ENCODE results near the gene GSTA4. TPM values are rescaled to one million over a fixed set of nuclear protein-coding genes. Genes with fewer than 3 reads are reported as not detected.

Gene GSTA4
- total RNA-seq, 1 experiment from 2014 or later: 5.3 TPM

DNA sequence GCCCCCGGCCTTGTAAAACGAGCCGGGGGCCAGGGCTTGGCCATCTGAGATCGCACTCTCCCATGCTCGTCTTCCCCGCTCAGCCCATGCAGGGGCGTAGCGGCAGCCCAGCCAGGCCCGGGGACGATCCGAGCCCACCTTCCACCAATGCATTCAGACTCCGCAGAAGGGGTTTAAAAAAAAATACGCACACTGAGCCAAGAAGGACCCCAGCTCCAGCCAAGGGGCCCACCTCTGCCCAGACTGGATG lies 320 bp downstream of the GSTA4 start:
- ChIA-PET POLR2A (interaction anchor here (0.7 to 3.7 kb wide), 19 partner anchors 9 to 571 kb away, joined by 3 to 35 read pairs (median 8); partner anchors contain the start of genes FBXO9 and GSTA3), CTCF (interaction anchor here (0.5 to 5.0 kb wide), 27 partner anchors 8 to 1200 kb away, joined by 3 to 28 read pairs (median 4); no protein-coding TSS in a partner anchor)
- peaks cover 33% of the 10 kb centered on the region for H3K4me1 Mint-ChIP-seq (ENCODE audit: insufficient read depth, unreplicated experiment)
- H3K27ac Mint-ChIP-seq (ENCODE audit: low read depth, unreplicated experiment): peak overlapping the region; percentile 99
- peak overlapping the region; percentile 89 for H3K4me3 Mint-ChIP-seq (ENCODE audit: unreplicated experiment)
- no peaks in the 10 kb centered on the region for H3K27me3 Mint-ChIP-seq (ENCODE audit: insufficient read depth, unreplicated experiment)
- TF ChIP-seq, protein P1, sequence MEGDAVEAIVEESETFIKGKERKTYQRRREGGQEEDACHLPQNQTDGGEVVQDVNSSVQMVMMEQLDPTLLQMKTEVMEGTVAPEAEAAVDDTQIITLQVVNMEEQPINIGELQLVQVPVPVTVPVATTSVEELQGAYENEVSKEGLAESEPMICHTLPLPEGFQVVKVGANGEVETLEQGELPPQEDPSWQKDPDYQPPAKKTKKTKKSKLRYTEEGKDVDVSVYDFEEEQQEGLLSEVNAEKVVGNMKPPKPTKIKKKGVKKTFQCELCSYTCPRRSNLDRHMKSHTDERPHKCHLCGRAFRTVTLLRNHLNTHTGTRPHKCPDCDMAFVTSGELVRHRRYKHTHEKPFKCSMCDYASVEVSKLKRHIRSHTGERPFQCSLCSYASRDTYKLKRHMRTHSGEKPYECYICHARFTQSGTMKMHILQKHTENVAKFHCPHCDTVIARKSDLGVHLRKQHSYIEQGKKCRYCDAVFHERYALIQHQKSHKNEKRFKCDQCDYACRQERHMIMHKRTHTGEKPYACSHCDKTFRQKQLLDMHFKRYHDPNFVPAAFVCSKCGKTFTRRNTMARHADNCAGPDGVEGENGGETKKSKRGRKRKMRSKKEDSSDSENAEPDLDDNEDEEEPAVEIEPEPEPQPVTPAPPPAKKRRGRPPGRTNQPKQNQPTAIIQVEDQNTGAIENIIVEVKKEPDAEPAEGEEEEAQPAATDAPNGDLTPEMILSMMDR (IDR thresholded peaks at IDR 0.05; ENCODE audit: unreplicated experiment): no peak
- DNase-seq (ENCODE audit: unreplicated experiment): no peak
- BruUV-seq (replicated peaks): no TSS peak
- no peaks in the 10 kb centered on the region for H3K9me3 Mint-ChIP-seq (ENCODE audit: unreplicated experiment)
- peaks cover 20% of the 10 kb centered on the region for H3K36me3 Mint-ChIP-seq (ENCODE audit: insufficient read depth, unreplicated experiment)
- intact Hi-C loops (cut with micrococcal nuclease): loop anchor here (1.0 to 5.0 kb wide), 6 partner anchors 54 to 578 kb away; no protein-coding TSS in a partner anchor

DNA sequence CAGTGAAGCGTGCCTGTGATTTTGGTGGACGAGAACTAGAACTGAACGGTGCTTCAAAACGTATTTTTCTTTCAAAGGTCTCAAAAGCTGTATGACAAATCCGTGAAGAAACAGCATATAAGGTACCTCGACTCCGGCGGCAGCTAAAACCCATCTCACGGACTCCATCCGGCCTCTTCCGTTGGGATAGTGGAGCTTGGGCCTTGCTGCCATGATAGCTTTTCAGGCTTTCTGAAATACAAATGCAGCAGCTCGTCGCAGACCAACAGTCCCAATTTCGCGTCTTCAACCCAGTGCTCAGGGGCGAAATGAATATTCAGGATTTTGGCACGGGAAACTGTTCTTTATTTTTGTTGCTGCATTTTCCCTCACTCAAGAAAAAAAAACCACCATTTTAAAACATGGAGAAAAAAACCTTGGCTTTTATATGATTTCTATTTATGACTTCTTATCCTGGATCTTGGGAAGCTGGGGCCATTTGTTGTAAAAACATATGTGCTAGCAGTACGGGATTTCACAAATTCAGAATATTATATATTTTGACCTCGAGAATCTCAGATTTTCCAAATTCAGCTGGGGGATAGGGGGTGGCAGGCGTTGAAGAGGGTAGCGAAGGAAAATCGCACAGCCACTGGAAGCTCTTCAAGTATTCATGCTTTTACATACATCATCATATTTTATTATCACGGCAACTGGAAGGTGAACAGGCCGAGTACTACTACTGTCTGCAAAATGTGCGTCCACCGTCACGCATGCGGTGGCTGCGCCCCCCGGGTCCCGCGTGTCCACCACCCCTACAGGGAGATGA lies 849 bp downstream of the GSTA4 start:
- H3K9me3 Mint-ChIP-seq (ENCODE audit: unreplicated experiment): no peaks in the 10 kb centered on the region
- POLR2A ChIA-PET: interaction anchor here (0.7 to 3.7 kb wide), 22 partner anchors 9 to 480 kb away, joined by 3 to 35 read pairs (median 6); partner anchors contain the start of genes FBXO9 and GSTA3
- H3K27me3 Mint-ChIP-seq (ENCODE audit: insufficient read depth, unreplicated experiment): no peaks in the 10 kb centered on the region
- CTCF ChIA-PET: interaction anchor here (0.5 to 5.0 kb wide), 30 partner anchors 8 to 1608 kb away, joined by 3 to 28 read pairs (median 4); no protein-coding TSS in a partner anchor
- peaks cover 33% of the 10 kb centered on the region for H3K4me1 Mint-ChIP-seq (ENCODE audit: insufficient read depth, unreplicated experiment)
- peak overlapping the region; percentile 89 for H3K4me3 Mint-ChIP-seq (ENCODE audit: unreplicated experiment)
- H3K27ac Mint-ChIP-seq (ENCODE audit: low read depth, unreplicated experiment): peak overlapping the region; percentile 99
- peak; percentile 34 for DNase-seq (ENCODE audit: unreplicated experiment)
- H3K36me3 Mint-ChIP-seq (ENCODE audit: insufficient read depth, unreplicated experiment): peaks cover 20% of the 10 kb centered on the region
- intact Hi-C loops (cut with micrococcal nuclease): loop anchor here (2.0 to 5.0 kb wide), 2 partner anchors 77 to 577 kb away; no protein-coding TSS in a partner anchor
- TF ChIP-seq, protein P1 (IDR thresholded peaks at IDR 0.05; ENCODE audit: unreplicated experiment): no peak
- BruUV-seq (replicated peaks): TSS peak; percentile 23

DNA sequence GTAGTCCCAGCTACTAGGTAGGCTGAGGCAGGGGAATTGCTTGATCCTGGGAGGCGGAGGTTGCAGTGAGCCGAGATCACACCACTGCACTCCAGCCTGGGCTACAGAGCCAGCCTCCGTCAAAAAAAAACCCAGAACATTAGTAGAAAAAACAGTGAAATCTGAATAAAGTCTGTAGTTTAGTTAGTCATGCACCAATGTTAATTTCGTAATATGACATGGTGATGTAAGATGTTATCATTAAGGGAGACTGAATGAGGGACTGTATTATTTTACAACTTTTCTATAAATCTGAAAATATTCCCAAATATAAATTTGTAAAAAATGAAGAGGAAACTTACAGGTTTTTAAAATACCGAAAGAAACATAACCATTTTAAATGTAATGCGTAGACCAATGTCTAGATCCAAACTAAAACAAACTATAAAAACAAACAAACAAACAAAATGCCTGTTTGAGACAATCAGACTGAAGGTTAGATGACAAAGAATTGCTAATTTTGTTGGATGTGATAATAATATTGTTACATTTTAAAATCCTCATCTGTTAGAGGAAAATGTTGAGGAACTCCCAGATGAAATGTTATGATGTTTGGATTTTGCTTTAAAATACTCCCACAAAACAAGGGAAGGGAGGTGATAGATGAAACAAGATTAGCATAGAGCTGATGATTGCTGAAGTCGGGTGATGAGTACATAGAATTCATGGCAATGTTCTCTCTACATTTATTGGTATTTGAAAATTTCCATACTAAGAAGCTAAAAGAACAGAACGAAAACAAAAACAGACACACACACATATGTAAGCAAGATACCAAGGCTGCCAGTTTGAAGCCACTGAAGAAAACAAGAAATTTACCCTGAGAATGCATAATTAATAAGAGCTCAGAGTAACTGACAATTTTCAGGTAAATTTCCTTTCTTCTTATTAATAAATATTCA lies 1.8 kb downstream of the GSTA4 start:
- Mint-ChIP-seq H3K9me3 (ENCODE audit: unreplicated experiment) (no peaks in the 10 kb centered on the region), H3K27me3 (ENCODE audit: insufficient read depth, unreplicated experiment) (no peaks in the 10 kb centered on the region), H3K27ac (ENCODE audit: low read depth, unreplicated experiment) (peak overlapping the region; percentile 99), H3K4me1 (ENCODE audit: insufficient read depth, unreplicated experiment) (peaks cover 33% of the 10 kb centered on the region), H3K4me3 (ENCODE audit: unreplicated experiment) (peak overlapping the region; percentile 89), H3K36me3 (ENCODE audit: insufficient read depth, unreplicated experiment) (peaks cover 20% of the 10 kb centered on the region)
- no TSS peak for BruUV-seq (replicated peaks)
- TF ChIP-seq, protein P1 (IDR thresholded peaks at IDR 0.05; ENCODE audit: unreplicated experiment): no peak
- ChIA-PET CTCF (interaction anchor here (0.5 to 5.0 kb wide), 10 partner anchors 25 to 269 kb away, joined by 3 to 28 read pairs (median 4); no protein-coding TSS in a partner anchor), POLR2A (interaction anchor here (0.6 to 3.7 kb wide), 18 partner anchors 9 to 586 kb away, joined by 3 to 35 read pairs (median 6); partner anchors contain the start of genes FBXO9 and GSTA3)
- intact Hi-C loops (cut with micrococcal nuclease): loop anchor here (5.0 kb wide), 1 partner anchor 76 kb away; no protein-coding TSS in a partner anchor
- DNase-seq (ENCODE audit: unreplicated experiment): peak; percentile 66
